HepG2 (cell line): Measurements from ENCODE around the gene ST13. TPM values are rescaled to one million over a fixed set of nuclear protein-coding genes. Genes with fewer than 3 reads are reported as not detected.
A peak's percentile ranks its signal among the peaks of the same experiment; 100 is the strongest.

Experiments
- ATAC-seq: fragments of 200-7000 bp; cut with Tn5 transposase; 3 replicates; pipeline ENCODE4 v1.9.1; 2020; ENCODE audit warnings: mild to moderate bottlenecking, moderate library complexity
- BruUV-seq: library from RNA; stranded (reverse); fragments of 400-500 nt; replicated peaks from 2 replicates; lab custom pipeline; 2021; lab: Mats Ljungman, UMichigan
- CTCF ChIA-PET: fragments of 300-600 bp; formaldehyde crosslinking; extraction: SDS; loops from one replicate; lab custom pipeline; 2021; ENCODE audit warnings: low total read pairs, inconsistent platforms, low intra/inter-chr PET ratio; lab: Yijun Ruan, JAX
- POLR2A ChIA-PET: fragments of 350-600 bp; sonication (Branson Sonifier 250); formaldehyde crosslinking; loops from one replicate; lab custom pipeline; 2020; ENCODE audit warnings: antibody characterized with exemption, inconsistent platforms; lab: Yijun Ruan, JAX
- DNase-seq: peaks from one replicate; pipeline ENCODE4 v3.0.0-alpha.2; 2015; ENCODE audit warnings: low spot score
- FAIRE-seq: peaks from 3 replicates; lab custom pipeline; 2011; peaks lifted over from hg19 to GRCh38; lab: Jason Lieb, UNC
- H2AFZ ChIP-seq: one replicate; pipeline ENCODE4 v1.6.1; 2011; ENCODE audit warnings: low read length, inconsistent platforms
- H3K27ac ChIP-seq: fragments of 300-600 bp; 3 replicates; pipeline ENCODE4 v1.8.0; 2011; ENCODE audit warnings: mixed run types, mild to moderate bottlenecking, mixed read lengths, low read length, inconsistent platforms; ENCODE audit not compliant: insufficient read depth; ENCODE audit errors: extremely low read length
- H3K27me3 ChIP-seq, 2 experiments: fragments of 200-600 bp in 1 of 2; 2 replicates in 1 of 2; 3 replicates in 1 of 2; pipeline versions ENCODE4 v1.6.0 to v1.8.0; 2011; ENCODE audit warnings: low read length in 2 of 2, mild to moderate bottlenecking in 2 of 2, moderate library complexity in 2 of 2, inconsistent platforms in 1 of 2; ENCODE audit not compliant: insufficient read depth in 2 of 2, control insufficient read depth in 1 of 2
- H3K36me3 ChIP-seq, 2 experiments: fragments of 200-600 bp in 1 of 2; replicated peaks in 1 of 2; 2 replicates in 1 of 2; 3 replicates in 1 of 2; pipeline versions ENCODE4 v1.5.1 to v1.8.0; 2011; ENCODE audit warnings: low read length in 2 of 2, inconsistent platforms in 1 of 2; ENCODE audit not compliant: insufficient read depth in 2 of 2, control insufficient read depth in 1 of 2
- H3K4me1 ChIP-seq: 2 replicates; pipeline ENCODE4 v1.5.1; 2012; ENCODE audit warnings: low read length, inconsistent platforms; ENCODE audit not compliant: insufficient read depth
- H3K4me2 ChIP-seq: 2 replicates; pipeline ENCODE4 v1.6.0; 2011; ENCODE audit warnings: low read depth, low read length, inconsistent platforms
- H3K4me3 ChIP-seq, 3 experiments: fragments of 200-600 bp in 1 of 3; sonication (generic), shearing (Covaris generic) in 1 of 3; replicated peaks in 1 of 3; 2 replicates each; pipeline ENCODE4 v1.5.1; 2011 to 2016; ENCODE audit warnings: low read length in 3 of 3, inconsistent platforms in 2 of 3, low read depth in 2 of 3, mild to moderate bottlenecking in 2 of 3, control low read depth in 1 of 3, mixed read lengths in 1 of 3; ENCODE audit not compliant: insufficient read depth in 1 of 3
- H3K79me2 ChIP-seq: one replicate; pipeline ENCODE4 v1.6.1; 2011; ENCODE audit warnings: low read length, inconsistent platforms; ENCODE audit not compliant: insufficient read depth
- H3K9ac ChIP-seq: 2 replicates; pipeline ENCODE4 v1.6.0; 2011; ENCODE audit warnings: mild to moderate bottlenecking, low read depth, low read length, inconsistent platforms; ENCODE audit not compliant: insufficient read depth
- H3K9me3 ChIP-seq: 2 replicates; pipeline ENCODE4 v1.5.1; 2012; ENCODE audit warnings: mild to moderate bottlenecking, low read length
- H4K20me1 ChIP-seq: 2 replicates; pipeline ENCODE4 v1.6.0; 2011; ENCODE audit warnings: inconsistent platforms, mild to moderate bottlenecking, low read length, moderate library complexity; ENCODE audit not compliant: insufficient read depth
- CREB1 ChIP-seq, 2 experiments: fragments of 450-650 bp in 1 of 2; IDR thresholded peaks; 2 replicates each; pipeline ENCODE4 v1.6.1; 2016 to 2017; ENCODE audit warnings: control low read depth in 1 of 2, mild to moderate bottlenecking in 1 of 2, missing compliant biosample characterization in 1 of 2, missing genetic modification characterization in 1 of 2
- ELF1 ChIP-seq: sonication (generic); formaldehyde crosslinking; IDR thresholded peaks from 2 replicates; pipeline ENCODE4 v1.4.0; 2020; ENCODE audit warnings: missing genetic modification reagents
- HIVEP1 ChIP-seq: sonication (generic); formaldehyde crosslinking; IDR thresholded peaks from 2 replicates; pipeline ENCODE4 v1.4.0; 2020; ENCODE audit warnings: mild to moderate bottlenecking, missing genetic modification reagents
- MAFK ChIP-seq, 2 experiments: IDR thresholded peaks in 1 of 2; conservative IDR thresholded peaks in 1 of 2; 2 replicates each; pipeline ENCODE4 v1.6.1; 2011; ENCODE audit warnings: improper control_type of control experiment in 2 of 2, low read length in 2 of 2
- SMAD1 ChIP-seq: sonication (generic); formaldehyde crosslinking; IDR thresholded peaks from 2 replicates; pipeline ENCODE4 v1.4.0; 2020; ENCODE audit warnings: missing genetic modification reagents, low read depth, mild to moderate bottlenecking, borderline replicate concordance
- SNRNP70 ChIP-seq: fragments of 200-400 bp; formaldehyde crosslinking; IDR thresholded peaks from 2 replicates; pipeline ENCODE4 v1.6.1; 2017; ENCODE audit warnings: mild to moderate bottlenecking, low read depth, low read length, moderate library complexity
- ZBTB42 ChIP-seq: sonication (generic); formaldehyde crosslinking; IDR thresholded peaks from 2 replicates; pipeline ENCODE4 v1.5.0; 2020; ENCODE audit warnings: mild to moderate bottlenecking, missing genetic modification reagents
- ZFY ChIP-seq: sonication (generic); formaldehyde crosslinking; IDR thresholded peaks from 2 replicates; pipeline ENCODE4 v1.4.0; 2020; ENCODE audit warnings: missing genetic modification reagents
- ZNF121 ChIP-seq: sonication (generic); formaldehyde crosslinking; IDR thresholded peaks from 2 replicates; pipeline ENCODE4 v1.5.0; 2020; ENCODE audit warnings: mild to moderate bottlenecking, missing genetic modification reagents
- ZNF446 ChIP-seq: sonication (generic); formaldehyde crosslinking; IDR thresholded peaks from 2 replicates; pipeline ENCODE4 v1.5.0; 2020; ENCODE audit warnings: mild to moderate bottlenecking, missing genetic modification reagents
- ZNF484 ChIP-seq: sonication (generic); formaldehyde crosslinking; IDR thresholded peaks from 2 replicates; pipeline ENCODE4 v1.5.1; 2020; ENCODE audit warnings: mild to moderate bottlenecking, low read depth, missing genetic modification reagents, borderline replicate concordance
- ZNF577 ChIP-seq: sonication (generic); formaldehyde crosslinking; IDR thresholded peaks from 2 replicates; pipeline ENCODE4 v1.4.0; 2020; ENCODE audit warnings: mild to moderate bottlenecking, low read depth, missing genetic modification reagents, borderline replicate concordance
- ZNF775 ChIP-seq: sonication (generic); formaldehyde crosslinking; IDR thresholded peaks from 2 replicates; pipeline ENCODE4 v1.4.0; 2020; ENCODE audit warnings: missing genetic modification reagents, mild to moderate bottlenecking, moderate library complexity, borderline replicate concordance
- WGBS: methylation state at CpG from one replicate; pipeline ENCODE4 v1.1.6; 2017; ENCODE audit warnings: low lambda C conversion rate; 5-methylcytosine and 5-hydroxymethylcytosine counted together
- in situ Hi-C: cut with HindIII; loops from 2 replicates; pipeline ENCODE4 v1.10.0; 2017; ENCODE audit warnings: low pct_unique_long_range_greater_than_20kb; ENCODE audit not compliant: extremely low pct_ligation_motif_present
- intact Hi-C: fragments of 100-400 bp; cut with micrococcal nuclease; formaldehyde crosslinking; loops from one replicate; pipeline ENCODE4 v1.10.0; 2022; ENCODE audit not compliant: unreplicated experiment
- polyA plus RNA-seq, 8 experiments: library from polyadenylated mRNA; depleted of rRNA in 3 of 8; stranded (reverse) in 7 of 8; unstranded in 1 of 8; fragments of >200 nt; fragmentation: Illumina TruSeq in 4 of 8; extraction: Trizol in 4 of 8; gene quantifications; 2 replicates each; pipeline versions ENCODE4 v1.2.1 to v1.2.3, GENCODE V29; 2011 to 2016; ENCODE audit warnings: low read depth in 4 of 8, missing spikeins in 1 of 8, mixed read lengths in 1 of 8; ENCODE audit not compliant: insufficient read depth in 1 of 8
- total RNA-seq, 5 experiments: library from RNA; depleted of rRNA; stranded (reverse); fragments of >200 nt; fragmentation: Illumina TruSeq; extraction: Trizol; gene quantifications; 2 replicates each; pipeline ENCODE4 v1.2.3, GENCODE V29; 2016; ENCODE audit warnings: low read depth in 1 of 5
- TF ChIP-seq, protein P1 (sequence below): sonication (generic); formaldehyde crosslinking; IDR thresholded peaks from 2 replicates; pipeline ENCODE4 v1.5.0; 2020; ENCODE audit warnings: mild to moderate bottlenecking, missing genetic modification reagents
- TF ChIP-seq, protein P2 (sequence below): sonication (generic); formaldehyde crosslinking; IDR thresholded peaks from 2 replicates; pipeline ENCODE4 v1.4.0; 2020; ENCODE audit warnings: missing genetic modification reagents, borderline replicate concordance
- TF ChIP-seq, protein P3 (sequence below): sonication (generic); formaldehyde crosslinking; IDR thresholded peaks from 2 replicates; pipeline ENCODE4 v1.8.1; 2023; ENCODE audit warnings: mild to moderate bottlenecking, missing genetic modification reagents

ST13 gene
- total and polyA plus RNA-seq, 2 of the 13 experiments (the other 11 are each of a cell fraction or from before 2014, with no cell fraction given) = 110 to 274 TPM

DNA sequence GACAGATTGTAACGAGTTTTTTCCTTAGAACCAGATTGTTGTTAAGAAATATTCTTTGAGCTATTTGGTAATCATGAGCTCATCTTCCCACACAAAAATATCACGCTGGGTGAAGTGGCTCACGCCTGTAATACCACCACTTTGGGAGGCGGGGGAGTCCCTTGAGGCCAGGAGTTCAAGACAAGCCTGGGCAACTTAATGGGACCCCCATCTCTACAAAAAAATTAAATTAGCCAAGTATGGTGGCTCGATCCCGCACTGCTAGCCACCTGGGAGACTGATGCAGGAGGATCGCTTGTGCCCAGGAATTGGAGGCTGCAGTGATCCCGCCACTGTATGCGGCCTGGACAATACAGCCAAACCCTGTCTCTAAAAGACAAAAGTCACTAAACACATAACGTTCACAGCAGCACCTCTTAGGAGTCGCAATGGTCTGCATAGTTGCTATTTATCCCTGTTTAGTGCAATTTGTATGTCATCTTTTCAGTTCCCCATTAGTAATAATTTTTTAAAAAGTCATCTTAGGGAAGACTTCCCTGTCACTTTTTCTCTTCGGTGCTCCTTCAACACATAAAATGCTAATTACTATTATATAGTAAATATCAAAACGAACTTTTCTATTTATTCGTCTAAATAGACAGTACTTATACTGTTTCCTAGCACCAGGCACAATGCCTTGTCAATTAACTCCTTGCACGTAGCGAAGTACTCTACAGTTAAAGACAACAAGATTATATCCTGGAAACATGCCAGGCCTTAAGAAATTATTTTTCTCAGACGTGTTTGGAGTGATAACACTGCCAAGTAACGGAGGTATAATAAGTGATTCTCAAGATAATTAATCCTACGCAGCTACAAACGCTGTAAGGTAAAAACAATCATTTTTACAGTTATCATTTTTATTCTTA is 1.1 kb downstream of the ST13 start:
- BruUV-seq = no TSS peak
- FAIRE-seq (no peak), ATAC-seq (no peak), DNase-seq (no peak)
- in situ Hi-C loops = no loop called here
- intact Hi-C loops = no loop called here
- ChIA-PET CTCF (no interaction called here), POLR2A (interaction anchor here (0.7 to 1.3 kb wide), 4 partner anchors 28 to 203 kb away, joined by 3 read pairs; partner anchors contain the start of gene SLC25A17)
- Histone ChIP-seq H3K4me2 (peak overlapping the region; percentile 92), H3K27me3 (no peaks in the 10 kb centered on the region; a peak in 1 of 5 replicates), H3K27ac (peak overlapping the region; percentile 96), H3K9me3 (no peaks in the 10 kb centered on the region), H3K36me3 (peaks cover 1 to 8% of the 10 kb centered on the region in 2 experiments; a peak in 3 of 5 replicates), H4K20me1 (peaks cover 10% of the 10 kb centered on the region), H3K4me3 (peak overlapping the region; percentile 85 to 96 (median 90)), H3K4me1 (peaks cover 50% of the 10 kb centered on the region), H3K9ac (peak overlapping the region; percentile 98), H3K79me2 (peaks cover 90% of the 10 kb centered on the region), H2AFZ (no peak overlapping the region)
- 13% methylated on average over 16 of the region's 20 CpGs for WGBS
- no peak for TF ChIP-seq CREB1 (IDR thresholded peaks at IDR 0.05)
- TF ChIP-seq CREB1 (CRISPR knock-in tag; IDR thresholded peaks at IDR 0.05) = 0 out of 2 replicates have a peak, but pooled peaks have one; percentile 16
- TF ChIP-seq ZNF775 (CRISPR knock-in tag) = no peak
- no peak for TF ChIP-seq ZNF446
- TF ChIP-seq, protein P1, sequence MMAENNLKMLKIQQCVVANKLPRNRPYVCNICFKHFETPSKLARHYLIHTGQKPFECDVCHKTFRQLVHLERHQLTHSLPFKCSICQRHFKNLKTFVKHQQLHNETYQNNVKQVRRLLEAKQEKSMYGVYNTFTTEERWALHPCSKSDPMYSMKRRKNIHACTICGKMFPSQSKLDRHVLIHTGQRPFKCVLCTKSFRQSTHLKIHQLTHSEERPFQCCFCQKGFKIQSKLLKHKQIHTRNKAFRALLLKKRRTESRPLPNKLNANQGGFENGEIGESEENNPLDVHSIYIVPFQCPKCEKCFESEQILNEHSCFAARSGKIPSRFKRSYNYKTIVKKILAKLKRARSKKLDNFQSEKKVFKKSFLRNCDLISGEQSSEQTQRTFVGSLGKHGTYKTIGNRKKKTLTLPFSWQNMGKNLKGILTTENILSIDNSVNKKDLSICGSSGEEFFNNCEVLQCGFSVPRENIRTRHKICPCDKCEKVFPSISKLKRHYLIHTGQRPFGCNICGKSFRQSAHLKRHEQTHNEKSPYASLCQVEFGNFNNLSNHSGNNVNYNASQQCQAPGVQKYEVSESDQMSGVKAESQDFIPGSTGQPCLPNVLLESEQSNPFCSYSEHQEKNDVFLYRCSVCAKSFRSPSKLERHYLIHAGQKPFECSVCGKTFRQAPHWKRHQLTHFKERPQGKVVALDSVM (CRISPR knock-in tag) = peak; percentile 90
- TF ChIP-seq SMAD1 (CRISPR knock-in tag) = no peak
- TF ChIP-seq ZNF577 = no peak
- no peak for TF ChIP-seq SNRNP70
- TF ChIP-seq ELF1 = no peak
- TF ChIP-seq, protein P2, sequence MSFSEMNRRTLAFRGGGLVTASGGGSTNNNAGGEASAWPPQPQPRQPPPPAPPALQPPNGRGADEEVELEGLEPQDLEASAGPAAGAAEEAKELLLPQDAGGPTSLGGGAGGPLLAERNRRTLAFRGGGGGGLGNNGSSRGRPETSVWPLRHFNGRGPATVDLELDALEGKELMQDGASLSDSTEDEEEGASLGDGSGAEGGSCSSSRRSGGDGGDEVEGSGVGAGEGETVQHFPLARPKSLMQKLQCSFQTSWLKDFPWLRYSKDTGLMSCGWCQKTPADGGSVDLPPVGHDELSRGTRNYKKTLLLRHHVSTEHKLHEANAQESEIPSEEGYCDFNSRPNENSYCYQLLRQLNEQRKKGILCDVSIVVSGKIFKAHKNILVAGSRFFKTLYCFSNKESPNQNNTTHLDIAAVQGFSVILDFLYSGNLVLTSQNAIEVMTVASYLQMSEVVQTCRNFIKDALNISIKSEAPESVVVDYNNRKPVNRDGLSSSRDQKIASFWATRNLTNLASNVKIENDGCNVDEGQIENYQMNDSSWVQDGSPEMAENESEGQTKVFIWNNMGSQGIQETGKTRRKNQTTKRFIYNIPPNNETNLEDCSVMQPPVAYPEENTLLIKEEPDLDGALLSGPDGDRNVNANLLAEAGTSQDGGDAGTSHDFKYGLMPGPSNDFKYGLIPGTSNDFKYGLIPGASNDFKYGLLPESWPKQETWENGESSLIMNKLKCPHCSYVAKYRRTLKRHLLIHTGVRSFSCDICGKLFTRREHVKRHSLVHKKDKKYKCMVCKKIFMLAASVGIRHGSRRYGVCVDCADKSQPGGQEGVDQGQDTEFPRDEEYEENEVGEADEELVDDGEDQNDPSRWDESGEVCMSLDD (CRISPR knock-in tag) = no peak
- TF ChIP-seq ZBTB42 (CRISPR knock-in tag) = no peak
- TF ChIP-seq, protein P3, sequence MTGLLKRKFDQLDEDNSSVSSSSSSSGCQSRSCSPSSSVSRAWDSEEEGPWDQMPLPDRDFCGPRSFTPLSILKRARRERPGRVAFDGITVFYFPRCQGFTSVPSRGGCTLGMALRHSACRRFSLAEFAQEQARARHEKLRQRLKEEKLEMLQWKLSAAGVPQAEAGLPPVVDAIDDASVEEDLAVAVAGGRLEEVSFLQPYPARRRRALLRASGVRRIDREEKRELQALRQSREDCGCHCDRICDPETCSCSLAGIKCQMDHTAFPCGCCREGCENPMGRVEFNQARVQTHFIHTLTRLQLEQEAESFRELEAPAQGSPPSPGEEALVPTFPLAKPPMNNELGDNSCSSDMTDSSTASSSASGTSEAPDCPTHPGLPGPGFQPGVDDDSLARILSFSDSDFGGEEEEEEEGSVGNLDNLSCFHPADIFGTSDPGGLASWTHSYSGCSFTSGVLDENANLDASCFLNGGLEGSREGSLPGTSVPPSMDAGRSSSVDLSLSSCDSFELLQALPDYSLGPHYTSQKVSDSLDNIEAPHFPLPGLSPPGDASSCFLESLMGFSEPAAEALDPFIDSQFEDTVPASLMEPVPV (CRISPR knock-in tag) = no peak
- no peak for TF ChIP-seq HIVEP1
- TF ChIP-seq ZFY (CRISPR knock-in tag) = no peak
- TF ChIP-seq ZNF484 (CRISPR knock-in tag) = no peak
- peak; percentile 77; the same call in 1 of the 2 replicates for TF ChIP-seq ZNF121 (CRISPR knock-in tag)
- no peak for TF ChIP-seq MAFK (conservative IDR thresholded peaks at IDR 0.05 in 1 of 2, IDR thresholded peaks at IDR 0.05 in 1 of 2; ENCODE audit: low read length in 2 of 2)
